H9 (cell line): ENCODE data around the gene SPEF2. TPM values are rescaled to one million over a fixed set of nuclear protein-coding genes. Genes with fewer than 3 reads are reported as not detected.
"Not testable (repeated sequence)": the region's sequence is repeated elsewhere in the genome, so short reads cannot be mapped to it uniquely, and the experiment has no call there.

Experiments
- DNase-seq: peaks from one replicate; pipeline ENCODE4 v3.0.0-alpha.2; 2017
- H2AFZ ChIP-seq: one replicate; pipeline ENCODE4 v1.6.1; 2013; ENCODE audit warnings: mild to moderate bottlenecking, low read length, control low read depth, moderate library complexity
- H2AK5ac ChIP-seq: 2 replicates; pipeline ENCODE4 v1.6.1; 2013; ENCODE audit warnings: low read length, control low read depth, mixed read lengths; ENCODE audit not compliant: insufficient read length
- H2BK120ac ChIP-seq: one replicate; pipeline ENCODE4 v1.6.1; 2013; ENCODE audit warnings: low read depth, mild to moderate bottlenecking, low read length, control low read depth, inconsistent platforms; ENCODE audit not compliant: poor library complexity, severe bottlenecking
- H2BK12ac ChIP-seq: 2 replicates; pipeline ENCODE4 v1.6.1; 2013; ENCODE audit warnings: low read length, control low read depth, mixed read lengths, low read depth; ENCODE audit not compliant: insufficient read length
- H2BK15ac ChIP-seq: 2 replicates; pipeline ENCODE4 v1.6.1; 2013; ENCODE audit warnings: low read depth, low read length, control low read depth
- H2BK20ac ChIP-seq: one replicate; pipeline ENCODE4 v1.6.1; 2013; ENCODE audit warnings: low read depth, mild to moderate bottlenecking, low read length, control low read depth, inconsistent platforms; ENCODE audit not compliant: poor library complexity, severe bottlenecking
- H2BK5ac ChIP-seq: 2 replicates; pipeline ENCODE4 v1.6.1; 2013; ENCODE audit warnings: low read length, control low read depth, mixed read lengths; ENCODE audit not compliant: insufficient read length
- H3K14ac ChIP-seq: 2 replicates; pipeline ENCODE4 v1.6.1; 2013; ENCODE audit warnings: low read length, control low read depth; ENCODE audit not compliant: insufficient read depth
- H3K18ac ChIP-seq: 2 replicates; pipeline ENCODE4 v1.6.1; 2013; ENCODE audit warnings: low read depth, mild to moderate bottlenecking, mixed read lengths, low read length, control low read depth; ENCODE audit not compliant: insufficient read length
- H3K23ac ChIP-seq: 2 replicates; pipeline ENCODE4 v1.6.1; 2013; ENCODE audit warnings: low read length, control low read depth, mixed read lengths, low read depth; ENCODE audit not compliant: insufficient read length
- H3K23me2 ChIP-seq: 2 replicates; pipeline ENCODE4 v1.6.1; 2013; ENCODE audit warnings: low read depth, mild to moderate bottlenecking, mixed read lengths, low read length, control low read depth; ENCODE audit not compliant: insufficient read length, poor library complexity, severe bottlenecking
- H3K27ac ChIP-seq: 2 replicates; pipeline ENCODE4 v1.5.1; 2013; ENCODE audit warnings: low read length, control low read depth, mixed read lengths, low read depth; ENCODE audit not compliant: insufficient read length
- H3K27me3 ChIP-seq: 2 replicates; pipeline ENCODE4 v1.6.1; 2013; ENCODE audit warnings: low read length, control low read depth, inconsistent platforms; ENCODE audit not compliant: insufficient read depth
- H3K4ac ChIP-seq: 2 replicates; pipeline ENCODE4 v1.6.1; 2013; ENCODE audit warnings: low read depth, mild to moderate bottlenecking, control low read depth, inconsistent platforms, low read length, moderate library complexity
- H3K4me1 ChIP-seq: 2 replicates; pipeline ENCODE4 v1.6.1; 2013; ENCODE audit warnings: low read length, control low read depth, inconsistent platforms; ENCODE audit not compliant: insufficient read depth
- H3K4me2 ChIP-seq: 2 replicates; pipeline ENCODE4 v1.6.1; 2013; ENCODE audit warnings: low read length, control low read depth, mixed read lengths; ENCODE audit not compliant: insufficient read length, insufficient read depth
- H3K56ac ChIP-seq: 2 replicates; pipeline ENCODE4 v1.6.1; 2013; ENCODE audit warnings: low read depth, mild to moderate bottlenecking, mixed read lengths, low read length, control low read depth; ENCODE audit not compliant: insufficient read length
- H3K79me1 ChIP-seq: 2 replicates; pipeline ENCODE4 v1.6.1; 2013; ENCODE audit warnings: low read depth, mild to moderate bottlenecking, moderate library complexity, low read length, control low read depth, inconsistent platforms; ENCODE audit not compliant: insufficient read depth, poor library complexity, severe bottlenecking
- H3K79me2 ChIP-seq: 2 replicates; pipeline ENCODE4 v1.6.1; 2013; ENCODE audit warnings: low read length, control low read depth, inconsistent platforms; ENCODE audit not compliant: insufficient read depth
- H3K9ac ChIP-seq: 2 replicates; pipeline ENCODE4 v1.6.1; 2013; ENCODE audit warnings: low read length, control low read depth, mixed read lengths; ENCODE audit not compliant: insufficient read length; ENCODE audit errors: extremely low read depth
- H3K9me3 ChIP-seq: one replicate; pipeline ENCODE4 v1.6.1; 2013; ENCODE audit warnings: low read depth, low read length, inconsistent platforms; ENCODE audit not compliant: control insufficient read depth
- H3T11ph ChIP-seq: one replicate; pipeline ENCODE4 v1.6.1; 2013; ENCODE audit warnings: mild to moderate bottlenecking, low read length, control low read depth, inconsistent platforms
- H4K20me1 ChIP-seq: one replicate; pipeline ENCODE4 v1.6.1; 2013; ENCODE audit not compliant: control insufficient read depth, insufficient read length, insufficient read depth
- H4K5ac ChIP-seq: 2 replicates; pipeline ENCODE4 v1.6.1; 2013; ENCODE audit warnings: low read depth, mild to moderate bottlenecking, mixed read lengths, low read length, control low read depth; ENCODE audit not compliant: insufficient read length
- H4K8ac ChIP-seq: replicated peaks from 2 replicates; pipeline ENCODE4 v1.6.1; 2013; ENCODE audit warnings: low read length, control low read depth, mixed read lengths, low read depth; ENCODE audit not compliant: insufficient read length
- H4K91ac ChIP-seq: 2 replicates; pipeline ENCODE4 v1.6.1; 2013; ENCODE audit warnings: low read depth, mild to moderate bottlenecking, moderate library complexity, mixed read lengths, low read length, control low read depth; ENCODE audit not compliant: insufficient read length
- H3K27ac Mint-ChIP-seq, 3 experiments: 2 replicates in 2 of 3; 3 replicates in 1 of 3; pipeline ENCODE4 v1.8.0; 2020 to 2021; ENCODE audit warnings: mixed read lengths in 3 of 3, mild to moderate bottlenecking in 1 of 3, moderate library complexity in 1 of 3
- H3K27me3 Mint-ChIP-seq: 2 replicates; pipeline ENCODE4 v1.8.0; 2021; ENCODE audit warnings: low read depth, mild to moderate bottlenecking, moderate library complexity, mixed read lengths
- H3K36me3 Mint-ChIP-seq, 3 experiments: 2 replicates in 2 of 3; 3 replicates in 1 of 3; pipeline ENCODE4 v1.8.0; 2020 to 2021; ENCODE audit warnings: low read depth in 3 of 3, mixed read lengths in 3 of 3; ENCODE audit not compliant: insufficient read depth in 1 of 3
- H3K4me1 Mint-ChIP-seq, 2 experiments: 2 replicates each; pipeline ENCODE4 v1.8.0; 2020; ENCODE audit warnings: mixed read lengths in 2 of 2
- H3K4me3 Mint-ChIP-seq, 2 experiments: 2 replicates in 1 of 2; 3 replicates in 1 of 2; pipeline ENCODE4 v1.8.0; 2020 to 2021; ENCODE audit warnings: mild to moderate bottlenecking in 2 of 2, mixed read lengths in 2 of 2, moderate library complexity in 1 of 2
- H3K9me3 Mint-ChIP-seq, 2 experiments: 2 replicates in 1 of 2; 3 replicates in 1 of 2; pipeline ENCODE4 v1.8.0; 2020; ENCODE audit warnings: mild to moderate bottlenecking in 2 of 2, mixed read lengths in 2 of 2, moderate library complexity in 1 of 2
- CTCF ChIP-seq: fragments of 200-600 bp; sonication (generic); conservative IDR thresholded peaks from 3 replicates; pipeline ENCODE4 v1.8.0; 2021; ENCODE audit warnings: antibody characterized with exemption, mild to moderate bottlenecking
- WGBS: extraction: QIAGEN DNeasy Blood & Tissue Kit; methylation state at CpG from one replicate; pipeline ENCODE4 v1.1.7; 2013; ENCODE audit warnings: missing lambda C conversion rate, low lambda C conversion rate, mixed read lengths; ENCODE audit not compliant: insufficient read length; ENCODE audit errors: extremely low coverage; 5-methylcytosine and 5-hydroxymethylcytosine counted together
- total RNA-seq: library from RNA; stranded (reverse); gene quantifications from 2 replicates; pipeline ENCODE4 v1.2.1, GENCODE V29; 2021

The SPEF2 gene
- total RNA-seq, 1 experiment from 2014 or later: 1.0 TPM

- no peaks in the 10 kb centered on the region; the same call in 1 of the 2 replicates for H3K4me1 ChIP-seq
- H2BK12ac ChIP-seq: no peak overlapping the region
- no peak overlapping the region for H3T11ph ChIP-seq
- H4K20me1 ChIP-seq: no peaks in the 10 kb centered on the region
- no peak overlapping the region for H3K27ac ChIP-seq
- no peak overlapping the region for H3K4me2 ChIP-seq
- no peak overlapping the region for H2AK5ac ChIP-seq
- H3K4ac ChIP-seq: no peak overlapping the region
- H3K18ac ChIP-seq: no peak overlapping the region
- no CpG with 5 or more reads among the region's 5 CpGs for WGBS
- H2BK120ac ChIP-seq: no peak overlapping the region
- no peaks in the 10 kb centered on the region for H3K23me2 ChIP-seq
- no peak for DNase-seq
- no peaks in the 10 kb centered on the region for H3K9me3 Mint-ChIP-seq
- H3K79me1 ChIP-seq: no peaks in the 10 kb centered on the region
- no peak overlapping the region for H2BK5ac ChIP-seq
- no peak overlapping the region for H3K27ac Mint-ChIP-seq
- no peaks in the 10 kb centered on the region for H3K36me3 Mint-ChIP-seq
- no peak overlapping the region for H3K9ac ChIP-seq
- no peak overlapping the region for H4K8ac ChIP-seq
- H2AFZ ChIP-seq: no peak overlapping the region
- H3K27me3 ChIP-seq: no peaks in the 10 kb centered on the region
- peaks cover 8% of the 10 kb centered on the region for H3K27me3 Mint-ChIP-seq
- no peak for TF ChIP-seq CTCF
- H2BK20ac ChIP-seq: no peak overlapping the region
- H3K79me2 ChIP-seq: no peaks in the 10 kb centered on the region
- H3K4me1 Mint-ChIP-seq: peaks cover 7% of the 10 kb centered on the region in 2 experiments
- H3K9me3 ChIP-seq: no peaks in the 10 kb centered on the region
- H3K14ac ChIP-seq: no peak overlapping the region
- H2BK15ac ChIP-seq: no peak overlapping the region
- no peak overlapping the region for H4K91ac ChIP-seq
- H4K5ac ChIP-seq: no peak overlapping the region
- no peak overlapping the region for H3K56ac ChIP-seq
- no peak overlapping the region for H3K4me3 Mint-ChIP-seq
- no peak overlapping the region for H3K23ac ChIP-seq
Measured at GRCh38 chr5:35671541-35672295, 54.1 kb downstream of the SPEF2 start.

GRCh38 chr5:35672296-35672655 is 54.6 kb downstream of the SPEF2 start:
- H4K91ac ChIP-seq, H2BK15ac ChIP-seq, H2BK20ac ChIP-seq, H2BK12ac ChIP-seq, H3K9ac ChIP-seq, H3T11ph ChIP-seq, H3K4me2 ChIP-seq, H3K79me1 ChIP-seq, H4K8ac ChIP-seq, H4K20me1 ChIP-seq, H3K79me2 ChIP-seq, H3K56ac ChIP-seq, H3K4me3 Mint-ChIP-seq, H3K23ac ChIP-seq, DNase-seq, H3K27ac ChIP-seq, H3K9me3 ChIP-seq, H3K36me3 Mint-ChIP-seq, H3K4me1 Mint-ChIP-seq, H2BK5ac ChIP-seq, H3K27me3 Mint-ChIP-seq, H4K5ac ChIP-seq, H3K14ac ChIP-seq, H3K27me3 ChIP-seq, H2BK120ac ChIP-seq, H3K9me3 Mint-ChIP-seq, H3K27ac Mint-ChIP-seq, H2AFZ ChIP-seq, H3K23me2 ChIP-seq, H3K18ac ChIP-seq, H3K4ac ChIP-seq, H2AK5ac ChIP-seq, H3K4me1 ChIP-seq: not testable (repeated sequence)
- WGBS: no CpG with 5 or more reads among the region's 1 CpG
